Transverse colon (tissue), 3 donors: ENCODE data around the gene PMEPA1.

Experiments
- CTCF ChIP-seq, 5 experiments: fragments of 200-600 bp in 3 of 5; fragments of 450-650 bp in 2 of 5; sonication (generic) in 3 of 5; IDR thresholded peaks; 1 replicate in 2 of 5; 2 replicates in 3 of 5; pipeline ENCODE4 v1.5.1; 2016 to 2017; ENCODE audit warnings: antibody characterized with exemption in 5 of 5, inconsistent platforms in 3 of 5, mild to moderate bottlenecking in 2 of 5, moderate library complexity in 1 of 5
- EP300 ChIP-seq: sonication (generic); formaldehyde crosslinking; IDR thresholded peaks from one replicate; pipeline ENCODE4 v1.6.1; 2017; ENCODE audit warnings: antibody characterized with exemption, low read depth
- POLR2A ChIP-seq: fragments of 450-650 bp; IDR thresholded peaks from one replicate; pipeline ENCODE4 v1.6.1; 2016; ENCODE audit warnings: antibody characterized with exemption, mild to moderate bottlenecking, moderate library complexity

GRCh38 chr20:57713505-57713903 is 3.7 kb upstream of the PMEPA1 start:
- TF ChIP-seq CTCF (IDR thresholded peaks at IDR 0.05) (no peak), POLR2A (no peak), EP300 (no peak)
